GM21390 (cell line): ENCODE measurements around the gene VWA8.
"Not testable (repeated sequence)": the region's sequence is repeated elsewhere in the genome, so short reads cannot be mapped to it uniquely, and the experiment has no call there.

Source experiments
- ATAC-seq: cut with Tn5 transposase; IDR thresholded peaks from one replicate; pipeline ENCODE4 v1.9.1; 2021; ENCODE audit not compliant: unreplicated experiment

The VWA8 gene

GRCh38 chr13:41542281-41542680 lies 418.6 kb downstream of the VWA8 start:
- ATAC-seq, result no peak

- ATAC-seq, result no peak
Measured at GRCh38 chr13:41541142-41541938, 419.6 kb downstream of the VWA8 start.

GRCh38 chr13:41540240-41540639 lies 420.7 kb downstream of the VWA8 start:
- not testable (repeated sequence) for ATAC-seq

GRCh38 chr13:41533266-41534052 lies 427.4 kb downstream of the VWA8 start:
- ATAC-seq, result no peak

- no peak for ATAC-seq
Measured at GRCh38 chr13:41528021-41528420, 432.9 kb downstream of the VWA8 start.

GRCh38 chr13:41520660-41521630 lies 440.0 kb downstream of the VWA8 start:
- no peak for ATAC-seq

- ATAC-seq, result no peak
Measured at GRCh38 chr13:41520016-41520659, 440.8 kb downstream of the VWA8 start.
